ENCODE data around the gene KDM4D.
"Not testable (repeated sequence)": the region's sequence is repeated elsewhere in the genome, so short reads cannot be mapped to it uniquely, and the experiment has no call there.

Gene KDM4D
- total RNA-seq = 0.39 to 0.78 (median 0.52) reads per million in 3 donors

DNA sequence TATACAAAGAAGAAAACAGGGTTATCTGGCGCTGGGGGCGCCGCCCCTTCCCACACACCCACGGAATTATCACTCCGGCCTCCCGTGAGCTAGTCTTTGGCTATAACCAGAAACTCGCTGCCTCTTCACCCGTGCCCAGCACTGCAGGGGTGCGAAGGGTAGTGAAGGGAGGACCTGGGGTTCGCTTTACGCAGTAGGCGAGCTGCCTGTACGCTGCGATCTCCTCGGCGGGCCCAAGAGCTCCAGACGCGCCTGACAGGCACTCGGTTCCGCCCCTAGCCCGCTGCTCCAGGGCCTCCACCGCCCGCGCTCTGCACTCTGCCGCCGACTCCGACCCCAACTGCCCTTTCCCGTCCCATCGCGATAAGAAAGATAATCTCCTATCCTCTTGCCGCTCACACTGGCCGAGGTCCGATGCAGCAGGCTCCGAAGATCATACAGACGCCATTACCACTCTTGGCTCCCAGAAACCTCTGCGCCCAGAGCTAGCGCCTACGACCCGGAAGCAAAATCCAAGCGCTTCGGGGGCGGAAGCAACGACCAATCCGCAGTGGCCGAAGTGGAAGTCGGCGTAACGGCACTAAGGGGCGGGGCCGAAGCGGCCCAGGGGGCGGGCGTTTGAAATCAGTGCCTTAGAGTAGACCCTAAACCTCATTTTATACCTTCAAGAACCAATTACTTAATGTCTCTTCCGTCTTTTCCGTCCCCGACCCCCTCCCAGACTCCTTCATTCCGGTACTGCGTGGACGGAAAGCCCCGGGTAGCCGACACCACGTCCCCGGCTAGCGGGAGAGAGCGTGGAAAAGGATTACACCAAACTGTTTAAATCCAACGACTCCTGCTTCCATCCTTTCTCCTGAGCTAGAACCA, at the start of gene KDM4D, which contains the start of gene CWC15:
TSS of gene KDM4D (plus strand) at position 611 of the 870 bp plus-strand sequence. CDS start 23,664 bp downstream, outside the sequence.
TSS of gene CWC15 (minus strand) at position 458 of the 870 bp plus-strand sequence. CDS start 1,371 bp downstream, outside the sequence.
- H3K27ac ChIP-seq (ENCODE audit: insufficient read depth, low read length, poor library complexity, severe bottlenecking) = peak within 1 kb of the TSS; percentile 80
- H3K4me3 ChIP-seq (ENCODE audit: insufficient read depth, low read depth, low read length, poor library complexity, severe bottlenecking) = peak within 1 kb of the TSS; percentile 75
- peaks cover 5% of the 10 kb centered on the region for H3K4me1 ChIP-seq (ENCODE audit: control insufficient read depth, insufficient read depth, low read length, poor library complexity, severe bottlenecking)
- DNase-seq = peak; percentile 81 to 90 (median 89)
- no peaks in the 10 kb centered on the region for H3K9me3 ChIP-seq (ENCODE audit: control insufficient read depth, low read length)
- H3K27me3 ChIP-seq (replicated peaks; ENCODE audit: control insufficient read depth, insufficient read depth, low read length, poor library complexity, severe bottlenecking) = no peaks in the 10 kb centered on the region
- peaks cover 30% of the 10 kb centered on the region for H3K36me3 ChIP-seq (ENCODE audit: control insufficient read depth, insufficient read depth, low read length)

DNA sequence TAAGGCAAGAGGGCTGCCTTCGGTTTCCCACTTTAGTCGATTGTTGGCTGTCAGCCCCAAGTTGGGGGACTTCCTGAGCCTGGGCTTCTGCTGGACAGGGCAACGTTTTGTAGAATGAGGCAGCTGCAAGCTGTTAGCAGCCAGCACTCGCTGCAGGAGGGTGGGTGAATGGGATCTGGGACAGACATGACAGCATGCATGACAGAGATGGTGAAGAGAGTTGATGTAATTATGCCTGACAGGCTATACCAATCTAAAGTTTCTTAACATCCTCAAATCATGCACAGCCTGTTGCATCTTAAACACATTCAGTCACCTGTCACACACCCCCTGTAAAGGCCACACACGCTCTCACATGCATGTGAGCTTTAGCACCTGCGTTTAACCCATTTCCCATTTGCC, 49.3 kb upstream of the KDM4D start:
- Histone ChIP-seq H3K36me3 (ENCODE audit: control insufficient read depth, insufficient read depth, low read length) (no peaks in the 10 kb centered on the region), H3K27ac (ENCODE audit: insufficient read depth, low read length, poor library complexity, severe bottlenecking) (no peak overlapping the region), H3K4me3 (ENCODE audit: insufficient read depth, low read depth, low read length, poor library complexity, severe bottlenecking) (no peak overlapping the region), H3K27me3 (replicated peaks; ENCODE audit: control insufficient read depth, insufficient read depth, low read length, poor library complexity, severe bottlenecking) (no peaks in the 10 kb centered on the region), H3K9me3 (ENCODE audit: control insufficient read depth, low read length) (no peaks in the 10 kb centered on the region), H3K4me1 (ENCODE audit: control insufficient read depth, insufficient read depth, low read length, poor library complexity, severe bottlenecking) (peaks cover 11% of the 10 kb centered on the region)
- DNase-seq = no peak

DNA sequence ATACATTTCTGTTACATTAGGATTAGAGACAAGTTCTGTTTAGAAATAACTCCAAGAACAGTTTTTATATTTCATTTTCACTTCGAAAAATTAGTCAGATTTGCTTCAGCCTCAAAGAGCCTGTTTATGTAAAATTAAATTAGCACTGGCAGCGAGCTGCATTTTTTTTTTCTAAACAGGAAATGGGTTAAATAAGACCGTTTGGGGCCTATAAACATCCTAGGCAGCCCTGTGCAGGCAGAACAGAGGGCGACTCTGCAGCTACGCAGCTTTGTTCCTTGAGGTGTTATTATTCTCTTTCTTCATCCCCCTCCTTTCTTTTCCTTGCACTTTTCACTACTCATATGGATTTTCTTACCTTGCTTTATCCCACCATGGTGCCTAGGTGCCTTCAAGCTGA, 48.9 kb upstream of the KDM4D start:
- DNase-seq = no peak
- Histone ChIP-seq H3K4me3 (ENCODE audit: insufficient read depth, low read depth, low read length, poor library complexity, severe bottlenecking) (no peak overlapping the region), H3K27ac (ENCODE audit: insufficient read depth, low read length, poor library complexity, severe bottlenecking) (no peak overlapping the region)

DNA sequence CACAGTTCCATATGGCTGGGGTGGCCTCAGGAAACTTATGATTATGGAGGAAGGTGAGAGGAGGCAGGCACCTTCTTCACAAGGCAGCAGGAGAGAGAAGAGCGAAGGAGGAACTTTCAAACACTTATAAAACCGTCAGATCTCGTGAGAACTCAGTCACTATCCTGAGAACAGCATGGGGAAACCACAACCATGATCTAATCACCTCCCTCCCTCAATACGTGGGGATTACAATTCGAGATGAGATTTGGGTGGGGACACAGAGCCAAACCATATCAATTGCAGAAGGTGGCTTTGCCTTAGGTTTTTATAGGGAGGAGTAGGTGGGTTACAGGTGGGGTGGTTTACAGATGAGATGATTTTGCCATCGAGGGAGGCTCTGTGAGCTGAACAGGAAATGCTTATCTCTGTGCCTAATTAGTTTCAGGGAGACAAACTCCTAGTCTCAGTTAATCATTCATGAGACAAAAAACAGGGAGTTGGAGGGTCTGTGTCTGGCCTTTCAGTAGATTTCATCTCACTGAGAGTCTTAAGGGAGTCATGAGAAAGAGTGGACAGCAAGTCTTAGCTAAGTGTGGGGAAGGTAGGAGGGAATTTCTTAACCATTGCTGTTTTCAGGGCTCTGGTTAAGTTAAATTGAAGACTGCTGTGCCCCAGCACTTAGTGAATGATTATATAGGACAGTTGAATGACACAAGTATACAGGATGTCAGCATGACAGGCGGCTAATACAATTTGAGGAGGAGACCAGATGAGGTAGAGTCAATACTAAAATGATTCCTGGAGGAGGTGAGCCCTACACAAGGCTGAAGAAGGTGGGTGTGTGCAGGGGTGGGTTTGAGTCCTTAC, 47.9 kb upstream of the KDM4D start:
- Histone ChIP-seq H3K27ac (ENCODE audit: insufficient read depth, low read length, poor library complexity, severe bottlenecking) (no peak overlapping the region), H3K9me3 (ENCODE audit: control insufficient read depth, low read length) (no peaks in the 10 kb centered on the region), H3K4me3 (ENCODE audit: insufficient read depth, low read depth, low read length, poor library complexity, severe bottlenecking) (no peak overlapping the region), H3K27me3 (replicated peaks; ENCODE audit: control insufficient read depth, insufficient read depth, low read length, poor library complexity, severe bottlenecking) (no peaks in the 10 kb centered on the region), H3K4me1 (ENCODE audit: control insufficient read depth, insufficient read depth, low read length, poor library complexity, severe bottlenecking) (peaks cover 11% of the 10 kb centered on the region), H3K36me3 (ENCODE audit: control insufficient read depth, insufficient read depth, low read length) (no peaks in the 10 kb centered on the region)
- no peak for DNase-seq

More for the DNA sequence above, 48.9 kb upstream of the KDM4D start:
- H3K4me1 ChIP-seq (ENCODE audit: control insufficient read depth, insufficient read depth, low read length, poor library complexity, severe bottlenecking) = peaks cover 11% of the 10 kb centered on the region
- no peaks in the 10 kb centered on the region for H3K27me3 ChIP-seq (replicated peaks; ENCODE audit: control insufficient read depth, insufficient read depth, low read length, poor library complexity, severe bottlenecking)
- no peaks in the 10 kb centered on the region for H3K9me3 ChIP-seq (ENCODE audit: control insufficient read depth, low read length)
- H3K36me3 ChIP-seq (ENCODE audit: control insufficient read depth, insufficient read depth, low read length) = no peaks in the 10 kb centered on the region

DNA sequence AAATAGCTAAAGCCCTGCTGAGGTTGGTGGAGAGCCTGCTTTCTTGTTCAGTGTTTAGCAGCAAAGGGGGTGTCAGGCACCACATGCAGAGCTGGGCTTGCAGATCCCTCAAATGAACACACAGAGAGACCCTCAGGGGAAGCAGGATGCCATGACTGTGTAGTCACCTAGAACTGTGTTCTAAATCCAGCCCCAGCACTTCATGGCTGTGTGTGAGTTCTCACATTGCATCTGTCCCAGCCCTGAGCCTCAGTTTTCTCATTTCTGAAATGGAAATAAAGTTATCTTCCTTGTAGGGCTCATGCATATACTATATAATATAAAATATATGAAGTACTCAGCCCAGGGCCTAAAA, 47.3 kb upstream of the KDM4D start:
- no peaks in the 10 kb centered on the region for H3K9me3 ChIP-seq (ENCODE audit: control insufficient read depth, low read length)
- H3K4me3 ChIP-seq (ENCODE audit: insufficient read depth, low read depth, low read length, poor library complexity, severe bottlenecking) = no peak overlapping the region
- H3K36me3 ChIP-seq (ENCODE audit: control insufficient read depth, insufficient read depth, low read length) = no peaks in the 10 kb centered on the region
- peaks cover 11% of the 10 kb centered on the region for H3K4me1 ChIP-seq (ENCODE audit: control insufficient read depth, insufficient read depth, low read length, poor library complexity, severe bottlenecking)
- H3K27me3 ChIP-seq (replicated peaks; ENCODE audit: control insufficient read depth, insufficient read depth, low read length, poor library complexity, severe bottlenecking) = no peaks in the 10 kb centered on the region
- DNase-seq = no peak
- no peak overlapping the region for H3K27ac ChIP-seq (ENCODE audit: insufficient read depth, low read length, poor library complexity, severe bottlenecking)

DNA sequence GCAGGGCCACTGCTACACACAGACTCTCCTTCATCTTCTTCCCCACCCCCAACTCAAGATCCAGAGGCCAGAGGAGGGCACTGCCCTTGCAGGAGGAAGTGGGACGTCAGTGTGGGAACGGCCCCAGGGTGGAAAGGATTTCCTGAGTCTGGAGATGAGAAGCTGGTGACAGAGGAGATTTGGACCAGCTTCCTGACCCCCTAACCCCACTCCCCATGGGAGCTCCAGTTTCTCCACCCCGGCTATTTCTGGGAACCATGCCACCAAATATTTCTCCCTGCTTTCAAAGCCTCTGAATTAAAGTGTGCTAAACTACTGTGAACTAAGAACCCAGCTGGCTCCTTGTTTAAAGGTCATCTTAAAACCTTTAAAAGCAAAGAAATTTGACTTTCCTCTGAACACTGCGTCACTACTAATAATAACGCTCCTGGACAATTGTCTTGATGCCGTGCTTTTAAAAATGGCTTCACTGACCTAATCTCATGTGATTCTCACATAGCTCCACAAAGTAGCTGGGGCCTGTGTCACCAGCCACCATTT, 46.7 kb upstream of the KDM4D start:
- H3K36me3 ChIP-seq (ENCODE audit: control insufficient read depth, insufficient read depth, low read length) = no peaks in the 10 kb centered on the region
- DNase-seq = no peak
- no peaks in the 10 kb centered on the region for H3K9me3 ChIP-seq (ENCODE audit: control insufficient read depth, low read length)
- peaks cover 11% of the 10 kb centered on the region for H3K4me1 ChIP-seq (ENCODE audit: control insufficient read depth, insufficient read depth, low read length, poor library complexity, severe bottlenecking)
- no peaks in the 10 kb centered on the region for H3K27me3 ChIP-seq (replicated peaks; ENCODE audit: control insufficient read depth, insufficient read depth, low read length, poor library complexity, severe bottlenecking)
- no peak overlapping the region for H3K4me3 ChIP-seq (ENCODE audit: insufficient read depth, low read depth, low read length, poor library complexity, severe bottlenecking)
- H3K27ac ChIP-seq (ENCODE audit: insufficient read depth, low read length, poor library complexity, severe bottlenecking) = no peak overlapping the region

DNA sequence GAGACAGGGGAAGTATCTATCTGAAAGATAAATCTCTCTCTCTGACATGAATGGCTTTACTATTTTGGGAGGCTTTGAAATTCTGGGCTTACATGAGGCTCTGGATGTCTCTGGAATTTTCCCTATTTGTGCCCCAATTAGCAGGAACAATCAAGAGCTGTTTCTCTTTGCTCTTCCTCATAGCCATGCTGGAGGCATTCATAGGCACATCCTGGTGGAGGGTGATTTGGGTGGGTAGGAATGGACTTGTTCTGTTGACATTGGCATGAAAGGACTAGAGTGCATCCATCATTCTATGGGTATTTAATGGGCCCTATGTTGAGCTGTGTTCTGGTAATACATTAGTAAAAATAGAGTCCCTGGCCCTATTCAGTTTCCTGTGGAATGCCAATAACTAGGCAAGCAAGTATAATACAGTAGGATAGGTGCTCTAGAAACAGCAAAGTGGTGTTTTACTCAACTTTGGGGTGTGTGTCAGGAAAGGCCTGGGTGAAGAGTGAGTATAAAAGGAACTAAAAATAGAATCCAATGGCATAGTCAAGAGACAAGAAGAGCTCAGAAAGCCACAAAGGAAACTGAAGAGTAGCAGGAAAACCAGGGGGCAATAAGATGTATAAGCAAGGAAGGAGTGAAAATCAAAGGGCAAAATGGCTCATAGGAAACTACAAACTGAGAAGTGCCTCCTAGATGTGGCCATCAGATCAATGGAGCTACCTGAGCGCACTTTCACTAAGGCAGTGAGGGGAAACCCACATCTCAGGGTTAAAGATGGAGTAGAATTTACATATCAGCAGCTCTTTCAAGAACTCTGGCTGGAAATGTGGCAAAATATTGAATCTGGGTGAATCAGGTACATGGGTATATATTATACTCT, 45.2 kb upstream of the KDM4D start:
- H3K9me3 ChIP-seq (ENCODE audit: control insufficient read depth, low read length) = no peaks in the 10 kb centered on the region
- DNase-seq = no peak
- H3K27ac ChIP-seq (ENCODE audit: insufficient read depth, low read length, poor library complexity, severe bottlenecking) = no peak overlapping the region
- no peaks in the 10 kb centered on the region for H3K27me3 ChIP-seq (replicated peaks; ENCODE audit: control insufficient read depth, insufficient read depth, low read length, poor library complexity, severe bottlenecking)
- H3K4me1 ChIP-seq (ENCODE audit: control insufficient read depth, insufficient read depth, low read length, poor library complexity, severe bottlenecking) = peaks cover 14% of the 10 kb centered on the region
- no peak overlapping the region for H3K4me3 ChIP-seq (ENCODE audit: insufficient read depth, low read depth, low read length, poor library complexity, severe bottlenecking)
- no peaks in the 10 kb centered on the region for H3K36me3 ChIP-seq (ENCODE audit: control insufficient read depth, insufficient read depth, low read length)

DNA sequence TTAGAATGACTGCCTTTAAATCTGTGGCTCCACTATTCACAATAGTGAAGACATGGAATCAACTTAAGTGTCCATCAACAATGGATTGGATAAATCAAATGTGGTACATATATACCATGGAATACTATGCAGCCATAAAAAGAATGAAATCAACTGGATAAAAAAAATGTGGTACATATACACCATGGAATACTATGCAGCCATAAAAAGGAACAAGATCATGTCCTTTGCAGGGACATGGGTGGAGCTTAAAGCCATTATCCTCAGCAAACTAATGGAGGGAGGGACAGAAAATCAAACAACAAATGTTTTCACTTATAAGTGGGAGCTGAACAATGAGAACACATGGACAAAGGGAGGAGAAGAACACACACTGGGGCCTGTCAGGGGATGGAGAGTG, 41.4 kb upstream of the KDM4D start:
- H3K9me3 ChIP-seq (ENCODE audit: control insufficient read depth, low read length); H3K27ac ChIP-seq (ENCODE audit: insufficient read depth, low read length, poor library complexity, severe bottlenecking); H3K4me3 ChIP-seq (ENCODE audit: insufficient read depth, low read depth, low read length, poor library complexity, severe bottlenecking); DNase-seq; H3K36me3 ChIP-seq (ENCODE audit: control insufficient read depth, insufficient read depth, low read length); H3K27me3 ChIP-seq (replicated peaks; ENCODE audit: control insufficient read depth, insufficient read depth, low read length, poor library complexity, severe bottlenecking): not testable (repeated sequence)
- H3K4me1 ChIP-seq (ENCODE audit: control insufficient read depth, insufficient read depth, low read length, poor library complexity, severe bottlenecking) = peaks cover 16% of the 10 kb centered on the region

DNA sequence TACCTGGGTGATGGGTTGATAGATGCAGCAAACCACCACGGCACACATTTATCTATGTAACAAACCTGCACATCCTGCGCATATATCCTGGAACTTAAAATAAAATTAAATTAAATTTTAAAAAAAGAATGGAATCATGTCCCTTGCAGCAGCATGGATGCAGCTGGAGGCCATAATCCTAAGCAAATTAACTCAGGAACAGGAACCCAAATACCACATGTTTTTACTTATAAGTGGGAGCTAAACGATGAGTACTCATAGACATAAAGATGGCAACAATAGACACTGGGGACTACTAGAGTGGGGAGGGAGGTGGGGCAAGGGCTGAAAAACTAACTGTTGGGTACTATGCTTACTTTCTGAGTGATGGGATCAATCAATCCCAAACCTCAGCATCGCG, 41.0 kb upstream of the KDM4D start:
- Histone ChIP-seq H3K9me3 (ENCODE audit: control insufficient read depth, low read length) (no peaks in the 10 kb centered on the region), H3K27me3 (replicated peaks; ENCODE audit: control insufficient read depth, insufficient read depth, low read length, poor library complexity, severe bottlenecking) (no peaks in the 10 kb centered on the region), H3K27ac (ENCODE audit: insufficient read depth, low read length, poor library complexity, severe bottlenecking) (no peak overlapping the region), H3K36me3 (ENCODE audit: control insufficient read depth, insufficient read depth, low read length) (no peaks in the 10 kb centered on the region), H3K4me3 (ENCODE audit: insufficient read depth, low read depth, low read length, poor library complexity, severe bottlenecking) (no peak overlapping the region), H3K4me1 (ENCODE audit: control insufficient read depth, insufficient read depth, low read length, poor library complexity, severe bottlenecking) (peaks cover 16% of the 10 kb centered on the region)
- no peak for DNase-seq
